Measurements from ENCODE around the gene ARPP19.

DNA sequence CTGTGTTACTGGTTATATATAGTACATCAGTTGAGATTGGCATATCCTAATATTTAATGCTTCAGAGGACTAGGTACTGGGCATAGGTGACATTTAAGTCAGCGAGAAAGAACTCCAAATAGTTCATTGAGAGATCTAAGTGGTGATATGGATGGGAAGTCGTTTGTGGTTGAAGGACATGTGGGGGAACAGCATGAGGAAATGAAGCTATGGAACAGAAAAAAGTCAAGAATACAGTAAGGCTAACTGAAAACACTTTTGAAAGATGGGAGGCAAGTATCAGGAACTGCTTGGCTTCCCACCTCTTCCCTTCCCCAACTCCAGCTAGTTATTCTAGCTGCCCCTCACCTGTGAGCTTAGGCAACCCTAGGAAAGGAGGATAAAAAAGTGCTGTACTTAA lies 36.4 kb downstream of the ARPP19 start:
- TF ChIP-seq POLR2AphosphoS5 (IDR thresholded peaks at IDR 0.05; ENCODE audit: low read depth) = no peak
- TF ChIP-seq STAT1 (IDR thresholded peaks at IDR 0.05; ENCODE audit: unreplicated experiment) = no peak
- no peak for TF ChIP-seq CTCF (conservative IDR thresholded peaks at IDR 0.05; ENCODE audit: low read depth in 2 of 2)
- no peak for TF ChIP-seq EZH2 (IDR thresholded peaks at IDR 0.05; ENCODE audit: low read depth, unreplicated experiment)
- no peak for TF ChIP-seq EZH2phosphoT487 (IDR thresholded peaks at IDR 0.05; ENCODE audit: unreplicated experiment)
- no peak for TF ChIP-seq ETS1 (IDR thresholded peaks at IDR 0.05)
- no peak for TF ChIP-seq NANOG (IDR thresholded peaks at IDR 0.05; ENCODE audit: borderline replicate concordance)
- no peak for TF ChIP-seq JUNB (IDR thresholded peaks at IDR 0.05; ENCODE audit: unreplicated experiment)
- no peak for TF ChIP-seq CREB1 (CRISPR knock-in tag; IDR thresholded peaks at IDR 0.05; ENCODE audit: low read depth)

Data from GM23338 (cell line).